Upper lobe of right lung (tissue), 1 donor: ENCODE data around the gene ADM2. TPM values are rescaled to one million over a fixed set of nuclear protein-coding genes. Genes with fewer than 3 reads are reported as not detected.

Experiments
- ATAC-seq: fragments of 200-7000 bp; cut with Tn5 transposase; one replicate; pipeline ENCODE4 v1.9.1; 2020; ENCODE audit warnings: mild to moderate bottlenecking, moderate library complexity
- DNase-seq: peaks from one replicate; pipeline ENCODE4 v3.0.0-alpha.2; 2020
- H3K27ac ChIP-seq: fragments of 200-600 bp; one replicate; pipeline ENCODE4 v1.8.0; 2022
- H3K27me3 ChIP-seq: fragments of 200-600 bp; one replicate; pipeline ENCODE4 v1.8.0; 2022; ENCODE audit warnings: mild to moderate bottlenecking
- H3K36me3 ChIP-seq: fragments of 200-600 bp; one replicate; pipeline ENCODE4 v1.8.0; 2022
- H3K4me1 ChIP-seq: fragments of 200-600 bp; one replicate; pipeline ENCODE4 v1.8.0; 2022
- H3K4me3 ChIP-seq: fragments of 200-600 bp; one replicate; pipeline ENCODE4 v1.8.0; 2022; ENCODE audit warnings: mild to moderate bottlenecking
- H3K9me3 ChIP-seq: fragments of 200-600 bp; one replicate; pipeline ENCODE4 v1.8.0; 2022
- intact Hi-C: fragments of 100-400 bp; cut with DNase I; formaldehyde crosslinking; loops from one replicate; pipeline ENCODE4 v1.11.0; 2022
- total RNA-seq: library from RNA; stranded (reverse); fragmentation: NEBNext Ultra II Directional; extraction: Animal tissue kit (Norgen Biotek cat#: 25700); gene quantifications from one replicate; pipeline ENCODE4 v1.2.1, GENCODE V29; 2021
- TF ChIP-seq, protein P1 (sequence below): fragments of 200-600 bp; IDR thresholded peaks from one replicate; pipeline ENCODE4 v1.8.0; 2022; ENCODE audit warnings: antibody characterized with exemption
- donor health status: DM: no; HTN: yes; CAD: no; lungs with severe emphysema.

ADM2 gene
- total RNA-seq, 1 donor from 2014 or later: 2.6 TPM

DNA sequence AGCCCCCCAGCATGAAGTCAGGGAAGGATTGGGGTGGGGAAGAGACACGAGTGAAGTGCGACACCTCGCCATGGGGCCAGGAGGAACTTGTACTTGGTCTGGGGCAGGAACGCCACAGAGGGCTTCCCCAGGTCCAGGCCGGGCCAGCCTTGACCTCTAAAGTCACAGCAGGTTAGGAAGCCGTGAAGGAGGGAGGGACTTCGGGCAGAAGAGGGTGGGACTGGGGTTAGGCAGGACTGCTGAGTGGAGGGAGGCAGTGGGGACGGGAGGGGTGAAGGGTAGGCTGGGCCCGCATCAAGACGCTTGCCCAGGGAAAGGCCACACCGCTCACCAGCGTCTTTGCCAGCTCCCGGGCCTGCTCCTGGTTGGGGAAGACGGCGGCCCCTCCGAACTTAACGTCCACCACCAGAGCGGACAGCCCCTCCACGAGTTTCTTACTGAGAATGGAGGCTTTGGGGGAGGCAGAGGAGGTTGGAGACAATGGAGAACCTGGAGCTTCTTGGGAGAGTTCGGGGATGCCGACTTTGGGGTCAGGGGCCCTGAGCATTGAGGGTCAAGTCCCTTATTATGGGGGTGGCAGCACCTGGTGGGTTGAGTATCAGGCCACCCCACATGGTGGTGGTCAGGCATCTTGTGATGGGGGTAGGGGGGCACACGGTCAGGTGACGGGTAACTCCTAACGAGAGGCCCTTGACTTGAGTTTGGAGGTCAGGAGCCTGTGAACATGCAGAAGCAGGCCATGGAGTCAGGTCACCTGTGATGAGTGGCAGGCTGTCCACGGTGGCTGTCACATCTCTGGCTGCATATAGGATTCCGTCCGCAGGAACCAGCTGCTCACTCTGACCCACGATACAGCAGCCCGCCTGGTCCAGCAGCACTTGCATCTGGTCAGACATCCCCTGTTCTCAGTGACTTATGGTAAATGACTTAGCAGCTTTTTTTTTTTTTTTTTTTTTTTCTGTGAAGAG, 45.8 kb downstream of the ADM2 start:
- DNase-seq (peak; percentile 86), ATAC-seq (peak; percentile 7)
- H3K4me3 ChIP-seq: peak overlapping the region; percentile 90
- TF ChIP-seq, protein P1, sequence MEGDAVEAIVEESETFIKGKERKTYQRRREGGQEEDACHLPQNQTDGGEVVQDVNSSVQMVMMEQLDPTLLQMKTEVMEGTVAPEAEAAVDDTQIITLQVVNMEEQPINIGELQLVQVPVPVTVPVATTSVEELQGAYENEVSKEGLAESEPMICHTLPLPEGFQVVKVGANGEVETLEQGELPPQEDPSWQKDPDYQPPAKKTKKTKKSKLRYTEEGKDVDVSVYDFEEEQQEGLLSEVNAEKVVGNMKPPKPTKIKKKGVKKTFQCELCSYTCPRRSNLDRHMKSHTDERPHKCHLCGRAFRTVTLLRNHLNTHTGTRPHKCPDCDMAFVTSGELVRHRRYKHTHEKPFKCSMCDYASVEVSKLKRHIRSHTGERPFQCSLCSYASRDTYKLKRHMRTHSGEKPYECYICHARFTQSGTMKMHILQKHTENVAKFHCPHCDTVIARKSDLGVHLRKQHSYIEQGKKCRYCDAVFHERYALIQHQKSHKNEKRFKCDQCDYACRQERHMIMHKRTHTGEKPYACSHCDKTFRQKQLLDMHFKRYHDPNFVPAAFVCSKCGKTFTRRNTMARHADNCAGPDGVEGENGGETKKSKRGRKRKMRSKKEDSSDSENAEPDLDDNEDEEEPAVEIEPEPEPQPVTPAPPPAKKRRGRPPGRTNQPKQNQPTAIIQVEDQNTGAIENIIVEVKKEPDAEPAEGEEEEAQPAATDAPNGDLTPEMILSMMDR: no peak
- H3K36me3 ChIP-seq: peaks cover 20% of the 10 kb centered on the region
- peaks cover 37% of the 10 kb centered on the region for H3K4me1 ChIP-seq
- no peaks in the 10 kb centered on the region for H3K9me3 ChIP-seq
- intact Hi-C loops: no loop called here
- H3K27ac ChIP-seq: peak overlapping the region; percentile 93
- H3K27me3 ChIP-seq: no peaks in the 10 kb centered on the region

DNA sequence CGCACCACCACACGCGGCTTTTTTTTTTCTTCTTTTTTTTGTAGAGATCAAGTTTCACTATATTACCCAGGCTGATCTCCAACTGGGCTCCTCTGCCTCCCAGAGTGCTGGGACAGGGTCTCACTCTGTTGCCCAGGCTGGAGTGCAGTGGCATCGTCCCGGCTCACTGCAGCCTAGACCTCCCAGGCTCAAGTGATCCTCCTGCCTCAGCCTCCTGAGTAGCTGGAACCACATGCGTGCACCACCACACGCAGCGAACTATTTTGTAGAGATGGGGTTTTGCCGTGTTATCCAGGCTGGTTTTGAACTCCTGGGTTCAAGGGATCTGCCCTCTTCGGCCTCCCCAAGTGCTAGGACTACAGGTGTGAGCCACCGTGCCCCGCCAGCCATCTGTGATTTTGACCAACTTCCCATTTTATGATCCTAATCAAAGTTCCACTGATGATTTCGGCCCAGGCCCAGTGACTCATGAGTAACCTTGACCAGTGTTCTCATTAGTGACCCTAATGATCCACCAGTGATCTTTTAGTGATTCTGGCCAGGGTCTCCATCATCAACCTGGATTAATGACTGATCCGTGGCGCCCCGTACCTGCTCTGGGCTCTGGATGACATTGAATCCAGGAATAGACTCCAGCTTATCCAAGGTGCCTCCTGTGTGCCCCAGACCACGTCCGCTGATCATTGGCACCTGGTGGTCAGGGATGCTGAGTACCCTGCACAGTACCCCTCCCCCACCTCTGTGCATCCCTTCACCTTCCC, 46.8 kb downstream of the ADM2 start:
- peaks cover 10% of the 10 kb centered on the region for H3K36me3 ChIP-seq
- H3K9me3 ChIP-seq: no peaks in the 10 kb centered on the region
- ATAC-seq (no peak), DNase-seq (no peak)
- TF ChIP-seq, protein P1: no peak
- no peaks in the 10 kb centered on the region for H3K27me3 ChIP-seq
- intact Hi-C loops: no loop called here
- peak overlapping the region; percentile 99 for H3K27ac ChIP-seq
- peaks cover 47% of the 10 kb centered on the region for H3K4me1 ChIP-seq
- peak overlapping the region; percentile 72 for H3K4me3 ChIP-seq

DNA sequence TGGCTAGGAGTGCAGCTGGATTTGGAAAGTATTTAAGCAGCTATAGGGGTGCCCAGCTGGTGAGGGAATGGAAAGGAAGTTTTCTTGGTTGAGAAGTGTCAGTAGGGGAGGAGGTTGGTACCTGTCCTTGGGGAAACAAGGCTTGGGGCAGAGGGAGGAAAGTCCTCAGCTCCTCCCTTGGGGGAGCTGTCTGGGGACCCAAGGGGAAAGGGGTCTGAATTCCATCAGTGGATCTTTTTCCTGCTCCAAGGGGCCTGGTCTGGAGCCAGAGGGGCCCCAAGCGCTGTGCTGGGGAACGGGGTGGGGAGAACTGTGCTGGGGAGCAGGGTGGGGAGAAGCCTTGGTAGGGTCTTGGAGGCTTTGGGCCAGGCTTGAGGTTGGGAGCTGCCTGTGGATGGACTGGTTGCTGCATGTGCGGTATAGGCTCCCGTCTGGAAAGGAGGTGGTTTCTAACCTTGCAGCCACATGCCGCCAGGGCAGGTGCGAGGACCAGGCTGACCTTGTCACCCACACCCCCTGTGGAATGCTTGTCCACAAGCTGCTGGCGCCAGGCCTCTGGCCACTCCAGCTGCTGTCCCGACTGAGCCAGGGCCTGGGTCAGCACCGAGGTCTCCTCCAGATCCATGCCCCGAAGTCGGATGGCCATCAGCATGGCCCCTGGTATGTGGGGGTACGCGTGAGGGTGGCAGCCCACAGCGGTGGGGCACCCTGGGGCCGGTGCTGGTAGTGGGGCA, 47.5 kb downstream of the ADM2 start:
- Histone ChIP-seq H3K27me3 (no peaks in the 10 kb centered on the region), H3K4me3 (peak overlapping the region; percentile 72), H3K4me1 (peaks cover 54% of the 10 kb centered on the region), H3K9me3 (no peaks in the 10 kb centered on the region), H3K27ac (peak overlapping the region; percentile 99), H3K36me3 (peaks cover 3% of the 10 kb centered on the region)
- DNase-seq (no peak), ATAC-seq (no peak)
- intact Hi-C loops: no loop called here
- TF ChIP-seq, protein P1: no peak

DNA sequence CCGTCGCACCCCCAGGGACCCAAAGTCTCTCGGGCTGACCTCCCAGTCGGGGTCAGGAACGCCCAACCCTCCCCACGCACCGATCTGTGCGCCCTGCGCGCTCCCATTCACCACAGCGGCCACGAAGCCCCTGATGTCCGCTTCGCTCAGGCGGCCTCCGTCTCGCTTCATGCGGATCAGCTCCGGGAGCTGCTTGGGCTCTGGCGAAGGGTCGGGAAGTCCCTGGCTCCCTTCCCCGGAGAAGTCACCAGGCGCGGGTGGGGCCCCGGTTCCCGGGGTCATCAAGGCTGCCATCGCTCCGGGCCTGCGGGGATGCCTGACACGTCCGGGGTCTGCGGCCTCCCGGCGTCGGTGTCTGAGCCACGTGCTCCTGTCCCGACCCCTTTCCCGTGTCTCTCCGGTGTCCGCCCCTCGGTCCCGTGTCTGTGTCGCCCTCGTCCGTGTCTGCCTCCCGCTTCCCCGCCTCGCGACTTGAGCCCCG, 48.1 kb downstream of the ADM2 start:
- Histone ChIP-seq H3K36me3 (no peaks in the 10 kb centered on the region), H3K4me3 (peak overlapping the region; percentile 72), H3K27ac (peak overlapping the region; percentile 99), H3K9me3 (no peaks in the 10 kb centered on the region), H3K27me3 (no peaks in the 10 kb centered on the region), H3K4me1 (peaks cover 55% of the 10 kb centered on the region)
- ATAC-seq: no peak
- TF ChIP-seq, protein P1: no peak
- no peak for DNase-seq
- intact Hi-C loops: no loop called here

DNA sequence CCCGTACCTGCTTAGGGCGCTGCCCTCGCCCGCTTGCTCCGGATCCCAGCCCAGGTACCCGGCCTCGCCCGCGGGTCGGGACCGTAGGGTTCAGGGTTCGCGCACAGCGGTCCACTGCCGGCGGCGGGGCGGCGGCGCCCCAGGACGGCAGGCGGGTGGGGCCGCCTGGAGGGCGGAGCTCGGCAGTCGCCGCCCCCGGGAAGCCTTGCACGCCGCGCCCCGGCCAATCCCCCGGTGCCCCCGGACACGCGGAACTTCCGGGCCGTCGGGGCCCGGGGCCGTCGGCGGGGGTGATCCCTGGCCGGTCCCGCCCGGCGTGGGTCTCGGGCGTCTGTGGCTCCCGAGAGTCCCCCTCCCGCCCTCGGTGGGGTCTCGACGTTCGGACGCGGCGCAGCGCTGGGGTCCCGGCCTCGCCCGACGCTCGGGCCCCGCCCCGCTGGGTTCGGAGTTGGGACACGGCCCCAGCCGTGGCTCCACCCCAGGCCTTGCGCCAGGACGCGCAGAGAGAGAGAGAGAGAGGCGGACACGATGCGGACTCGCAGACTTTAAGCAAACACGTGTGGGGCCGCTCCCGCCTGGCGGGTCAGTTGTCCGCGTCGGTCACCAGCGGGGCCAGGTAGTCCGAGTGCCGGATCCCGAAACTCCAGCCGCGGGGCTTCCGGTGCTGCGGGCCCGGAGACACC, 48.7 kb downstream of the ADM2 start, which contains the start of gene TYMP:
Gene TYMP, minus strand, starts transcription at position 116 of the 683 bp plus-strand sequence. CDS start 303 bp downstream, outside the sequence.
- intact Hi-C loops: no loop called here
- Histone ChIP-seq H3K9me3 (no peaks in the 10 kb centered on the region), H3K4me1 (peaks cover 57% of the 10 kb centered on the region), H3K27me3 (no peaks in the 10 kb centered on the region), H3K27ac (peak within 1 kb of the TSS; percentile 99), H3K4me3 (peak within 1 kb of the TSS; percentile 72), H3K36me3 (no peaks in the 10 kb centered on the region)
- peak; percentile 96 for DNase-seq
- peak; percentile 52 for ATAC-seq
- TF ChIP-seq, protein P1: no peak
